Subcutaneous adipose tissue (tissue), 4 donors: Measurements from ENCODE around the gene TOR1AIP1. TPM values are rescaled to one million over a fixed set of nuclear protein-coding genes. Genes with fewer than 3 reads are reported as not detected.

Experiments used
- total RNA-seq, 4 donors: library from RNA; depleted of rRNA; stranded (reverse); fragments of >200 nt; gene quantifications; one replicate each; pipeline ENCODE4 v1.1.0, GENCODE V29; 2016
- TF ChIP-seq, protein P1 (sequence below): fragments of 450-650 bp; IDR thresholded peaks from one replicate; pipeline ENCODE4 v1.5.1; 2016; ENCODE audit warnings: low read depth, mild to moderate bottlenecking, control low read depth, antibody characterized with exemption, moderate library complexity

The TOR1AIP1 gene
- total RNA-seq, 4 donors from 2014 or later: 68.5 to 97.1 (median 77.9) TPM

DNA sequence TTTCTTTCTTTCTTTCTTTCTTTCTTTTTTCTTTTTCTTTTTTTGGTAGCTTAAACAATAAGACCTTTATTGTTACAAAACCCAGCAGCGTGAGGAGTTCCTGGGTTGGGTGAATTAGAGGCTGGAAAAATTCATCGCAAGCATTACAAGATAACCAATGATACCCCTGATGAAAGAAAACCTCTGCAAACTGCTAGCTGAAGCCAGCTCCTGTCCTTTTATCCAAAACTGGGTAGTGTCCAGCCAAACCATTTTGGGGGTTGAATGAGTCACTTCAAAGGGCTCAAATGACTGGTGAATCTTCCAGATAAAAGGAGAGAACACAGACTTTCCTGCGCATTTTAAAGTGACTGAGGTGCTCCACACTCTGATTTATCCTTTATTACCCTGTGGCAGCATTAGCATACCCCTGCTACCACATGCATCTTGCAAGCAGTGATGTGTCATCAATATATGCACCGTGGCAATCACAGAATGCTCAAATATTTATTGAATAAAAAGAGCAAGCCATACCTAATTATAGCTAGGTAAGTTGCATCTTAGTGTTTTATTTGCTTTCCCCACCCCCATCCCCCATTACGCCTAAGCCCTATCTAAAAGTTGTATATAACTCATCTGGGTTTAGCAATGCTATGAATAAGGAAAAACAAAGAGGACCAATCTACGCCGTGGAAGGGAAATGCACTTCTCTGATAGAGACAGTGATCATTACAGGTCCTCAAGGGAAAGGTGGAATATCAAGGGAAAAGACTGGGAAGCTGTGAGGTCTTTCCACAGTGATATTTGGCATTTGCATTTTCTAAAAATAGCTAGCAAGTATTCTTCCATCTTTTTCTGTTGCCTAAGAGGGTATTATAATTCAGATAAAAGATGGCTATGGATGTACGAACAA lies 40.1 kb downstream of the TOR1AIP1 start:
- TF ChIP-seq, protein P1, sequence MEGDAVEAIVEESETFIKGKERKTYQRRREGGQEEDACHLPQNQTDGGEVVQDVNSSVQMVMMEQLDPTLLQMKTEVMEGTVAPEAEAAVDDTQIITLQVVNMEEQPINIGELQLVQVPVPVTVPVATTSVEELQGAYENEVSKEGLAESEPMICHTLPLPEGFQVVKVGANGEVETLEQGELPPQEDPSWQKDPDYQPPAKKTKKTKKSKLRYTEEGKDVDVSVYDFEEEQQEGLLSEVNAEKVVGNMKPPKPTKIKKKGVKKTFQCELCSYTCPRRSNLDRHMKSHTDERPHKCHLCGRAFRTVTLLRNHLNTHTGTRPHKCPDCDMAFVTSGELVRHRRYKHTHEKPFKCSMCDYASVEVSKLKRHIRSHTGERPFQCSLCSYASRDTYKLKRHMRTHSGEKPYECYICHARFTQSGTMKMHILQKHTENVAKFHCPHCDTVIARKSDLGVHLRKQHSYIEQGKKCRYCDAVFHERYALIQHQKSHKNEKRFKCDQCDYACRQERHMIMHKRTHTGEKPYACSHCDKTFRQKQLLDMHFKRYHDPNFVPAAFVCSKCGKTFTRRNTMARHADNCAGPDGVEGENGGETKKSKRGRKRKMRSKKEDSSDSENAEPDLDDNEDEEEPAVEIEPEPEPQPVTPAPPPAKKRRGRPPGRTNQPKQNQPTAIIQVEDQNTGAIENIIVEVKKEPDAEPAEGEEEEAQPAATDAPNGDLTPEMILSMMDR: no peak

DNA sequence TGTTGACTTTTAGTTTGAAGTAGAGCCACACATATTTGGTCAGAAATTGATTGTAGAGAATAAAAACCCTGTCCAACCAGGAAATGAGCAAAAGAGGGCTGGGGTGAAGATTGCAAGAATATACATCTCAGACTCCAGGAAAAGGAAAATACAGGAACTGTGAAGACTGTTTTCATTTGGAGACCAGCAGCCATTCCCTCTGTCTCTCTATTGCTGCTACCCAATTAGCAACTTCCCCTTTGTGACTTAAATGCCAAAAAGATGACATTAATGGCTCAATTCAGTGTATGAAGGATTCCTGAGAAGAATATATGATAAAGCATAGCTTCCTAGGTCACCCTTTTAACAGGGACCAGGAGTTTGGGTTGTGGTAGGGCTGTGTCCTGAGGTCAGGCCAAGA lies 40.9 kb downstream of the TOR1AIP1 start:
- TF ChIP-seq, protein P1: no peak

DNA sequence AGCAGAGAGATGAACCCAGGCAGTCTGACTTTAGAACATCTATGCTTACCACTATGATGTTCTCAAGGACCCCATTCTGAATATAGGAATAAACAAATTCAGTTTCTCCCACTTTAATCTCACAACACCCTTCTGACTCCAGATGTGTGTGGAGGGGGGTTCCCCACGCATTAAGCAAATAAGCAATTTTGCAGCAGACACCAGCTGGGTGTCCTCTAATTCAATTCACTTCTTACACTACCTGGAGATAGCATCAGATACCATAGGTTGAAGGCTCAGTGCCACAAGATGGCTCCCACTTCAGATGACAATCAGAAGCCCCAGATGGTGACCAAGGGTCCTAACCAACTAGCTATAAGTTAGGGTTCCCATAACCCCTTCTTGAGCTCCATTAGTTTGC lies 42.2 kb downstream of the TOR1AIP1 start:
- TF ChIP-seq, protein P1: no peak

DNA sequence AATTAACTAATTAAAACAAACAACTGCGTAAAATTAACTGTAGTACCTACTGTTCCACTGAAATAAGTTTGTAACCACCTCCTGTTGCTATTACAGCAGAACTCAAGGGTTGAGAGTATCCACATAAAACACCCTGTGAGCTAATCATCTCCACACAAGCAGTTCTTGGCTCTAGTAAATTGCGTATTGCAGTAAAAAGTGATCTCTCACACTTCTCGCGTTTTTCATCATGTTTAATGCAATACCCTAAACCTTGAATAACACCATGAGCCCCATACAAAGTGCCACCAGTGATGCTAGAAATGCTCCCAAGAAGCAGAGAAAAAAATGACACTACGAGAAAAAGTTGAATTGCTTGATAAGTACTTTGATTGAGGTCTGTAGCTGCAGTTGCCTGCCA lies 43.2 kb downstream of the TOR1AIP1 start:
- TF ChIP-seq, protein P1: no peak

DNA sequence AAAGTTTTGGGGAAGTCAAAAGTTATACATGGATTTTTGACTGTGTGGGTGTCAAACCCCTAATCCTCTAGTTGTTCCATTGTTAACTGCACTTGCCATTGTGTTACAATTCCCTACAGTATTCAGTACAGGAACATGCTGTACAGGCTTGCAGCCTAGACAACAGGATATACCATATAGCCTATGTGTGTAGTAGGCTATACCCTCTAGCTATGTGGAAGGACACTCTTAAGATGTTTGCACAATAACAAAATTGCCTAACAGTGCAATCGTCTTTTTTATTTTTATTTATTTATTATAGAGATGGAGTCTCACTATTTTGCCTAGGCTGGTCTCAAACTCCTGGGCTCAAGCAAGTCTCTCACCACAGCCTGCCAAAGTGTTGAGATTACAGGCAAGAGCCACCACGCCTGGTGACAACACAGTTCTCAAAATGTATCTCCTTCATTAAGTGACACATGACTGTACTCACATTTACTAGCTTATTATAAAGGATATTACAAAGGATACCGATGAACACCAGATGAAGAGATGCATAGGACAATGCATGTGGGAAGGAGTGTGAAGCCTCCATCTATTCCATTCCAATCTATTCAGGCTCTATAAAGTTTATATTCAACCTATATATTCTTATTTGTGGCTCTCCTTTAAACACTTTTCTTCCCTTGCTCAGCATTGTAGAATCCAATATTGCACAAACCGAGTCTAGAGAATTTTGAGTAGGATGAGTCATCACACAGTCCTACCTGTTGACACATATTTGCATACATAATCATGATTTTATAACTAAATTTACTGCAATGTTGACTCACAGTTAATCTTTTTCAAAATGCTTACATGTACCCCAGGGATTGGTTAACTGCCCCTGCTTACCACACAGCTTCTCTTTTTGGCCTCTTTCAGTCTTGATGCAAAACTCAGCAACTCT lies 44.1 kb downstream of the TOR1AIP1 start:
- TF ChIP-seq, protein P1: no peak

DNA sequence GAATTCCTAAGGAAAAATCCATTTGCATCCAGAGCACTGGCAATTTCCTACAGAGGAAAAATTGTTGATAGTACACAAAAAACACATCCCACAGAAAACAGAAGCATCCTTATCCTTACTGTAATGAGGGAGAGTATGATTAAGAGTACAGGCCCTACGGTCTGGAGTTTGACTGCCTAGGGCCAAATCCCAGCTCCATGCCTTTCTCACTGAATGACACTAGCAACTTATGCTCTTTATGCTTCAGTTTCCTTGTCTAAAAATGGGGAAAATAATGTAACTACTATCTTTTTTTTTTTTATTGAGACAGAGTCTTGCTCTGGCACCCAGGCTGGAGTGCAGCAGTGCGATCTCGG lies 44.7 kb downstream of the TOR1AIP1 start:
- TF ChIP-seq, protein P1: no peak
